Measurements from ENCODE around the gene SLAMF1. TPM values are rescaled to one million over a fixed set of nuclear protein-coding genes. Genes with fewer than 3 reads are reported as not detected.
"Not testable (repeated sequence)": the region's sequence is repeated elsewhere in the genome, so short reads cannot be mapped to it uniquely, and the experiment has no call there.

Gene SLAMF1
- polyA plus RNA-seq, 1 experiment: not detected

- H3K27me3 ChIP-seq (ENCODE audit: control insufficient read depth, insufficient read depth, low read length): no peaks in the 10 kb centered on the region
- H3K9me3 ChIP-seq (ENCODE audit: control insufficient read depth, insufficient read depth, low read length): no peaks in the 10 kb centered on the region
- no peak for DNase-seq (ENCODE audit: low read depth, low spot score)
- ChIA-PET CTCF (no interaction called here), POLR2A (no interaction called here)
- TF ChIP-seq CTCF (IDR thresholded peaks at IDR 0.05; ENCODE audit: low read depth, low read length): no peak
- H3K4me3 ChIP-seq (ENCODE audit: low read depth, low read length): no peak overlapping the region
- H3K27ac ChIP-seq (ENCODE audit: low read depth, low read length): no peak overlapping the region
Measured at GRCh38 chr1:160560045-160560705, 86.7 kb downstream of the SLAMF1 start.

GRCh38 chr1:160559437-160559836 lies 87.4 kb downstream of the SLAMF1 start:
- POLR2A ChIA-PET: not testable (repeated sequence)

GRCh38 chr1:160558660-160559380 lies 88.0 kb downstream of the SLAMF1 start:
- CTCF ChIA-PET: no interaction called here

More at GRCh38 chr1:160559437-160559836, 87.4 kb downstream of the SLAMF1 start:
- H3K9me3 ChIP-seq (ENCODE audit: control insufficient read depth, insufficient read depth, low read length); CTCF ChIA-PET; H3K27me3 ChIP-seq (ENCODE audit: control insufficient read depth, insufficient read depth, low read length); DNase-seq (ENCODE audit: low read depth, low spot score); H3K4me3 ChIP-seq (ENCODE audit: low read depth, low read length); H3K27ac ChIP-seq (ENCODE audit: low read depth, low read length): not testable (repeated sequence)

More at GRCh38 chr1:160558660-160559380, 88.0 kb downstream of the SLAMF1 start:
- no peak for DNase-seq (ENCODE audit: low read depth, low spot score)
- Histone ChIP-seq H3K9me3 (ENCODE audit: control insufficient read depth, insufficient read depth, low read length) (no peaks in the 10 kb centered on the region), H3K27ac (ENCODE audit: low read depth, low read length) (no peak overlapping the region), H3K4me3 (ENCODE audit: low read depth, low read length) (no peak overlapping the region), H3K27me3 (ENCODE audit: control insufficient read depth, insufficient read depth, low read length) (no peaks in the 10 kb centered on the region)
- TF ChIP-seq CTCF (IDR thresholded peaks at IDR 0.05; ENCODE audit: low read depth, low read length): no peak
- POLR2A ChIA-PET: no interaction called here

Other genes with a start within 250 kb of the SLAMF1 start
- gene VANGL2, start 246.5 kb downstream of the SLAMF1 start, polyA plus RNA-seq (2011; rRNA removed): 3.4 TPM in 2 replicates
- not detected in 2 replicates for gene SLAMF6, start 123.8 kb downstream of the SLAMF1 start, polyA plus RNA-seq (2011; rRNA removed)
- not detected in 2 replicates for gene CD84, start 67.5 kb downstream of the SLAMF1 start, polyA plus RNA-seq (2011; rRNA removed)
- not detected in 2 replicates for gene CD48, start 64.8 kb upstream of the SLAMF1 start, polyA plus RNA-seq (2011; rRNA removed)
- gene SLAMF7, start 92.2 kb upstream of the SLAMF1 start, polyA plus RNA-seq (2011; rRNA removed): not detected in 2 replicates
- gene LY9, start 149.1 kb upstream of the SLAMF1 start, polyA plus RNA-seq (2011; rRNA removed): not detected in 2 replicates
- gene CD244, start 215.8 kb upstream of the SLAMF1 start, polyA plus RNA-seq (2011; rRNA removed): not detected in 2 replicates
- gene ITLN1, start 238.1 kb upstream of the SLAMF1 start, polyA plus RNA-seq (2011; rRNA removed): not detected in 2 replicates